NCI-H748 (cell line): ENCODE measurements around the gene NINJ2.

ENCODE experiments used
- DNase-seq: peaks from one replicate; lab custom pipeline; 2025; ENCODE audit not compliant: unreplicated experiment; lab: John Stamatoyannopoulos, UW

Gene NINJ2

GRCh38 chr12:674272-674781 is 11.1 kb upstream of the NINJ2 start:
- no peak for DNase-seq

GRCh38 chr12:673849-674248 is 10.6 kb upstream of the NINJ2 start:
- no peak for DNase-seq

GRCh38 chr12:669576-669945 is 6.3 kb upstream of the NINJ2 start:
- DNase-seq, result no peak

- no peak for DNase-seq
Observed at GRCh38 chr12:668090-668481, 4.8 kb upstream of the NINJ2 start.

DNA sequence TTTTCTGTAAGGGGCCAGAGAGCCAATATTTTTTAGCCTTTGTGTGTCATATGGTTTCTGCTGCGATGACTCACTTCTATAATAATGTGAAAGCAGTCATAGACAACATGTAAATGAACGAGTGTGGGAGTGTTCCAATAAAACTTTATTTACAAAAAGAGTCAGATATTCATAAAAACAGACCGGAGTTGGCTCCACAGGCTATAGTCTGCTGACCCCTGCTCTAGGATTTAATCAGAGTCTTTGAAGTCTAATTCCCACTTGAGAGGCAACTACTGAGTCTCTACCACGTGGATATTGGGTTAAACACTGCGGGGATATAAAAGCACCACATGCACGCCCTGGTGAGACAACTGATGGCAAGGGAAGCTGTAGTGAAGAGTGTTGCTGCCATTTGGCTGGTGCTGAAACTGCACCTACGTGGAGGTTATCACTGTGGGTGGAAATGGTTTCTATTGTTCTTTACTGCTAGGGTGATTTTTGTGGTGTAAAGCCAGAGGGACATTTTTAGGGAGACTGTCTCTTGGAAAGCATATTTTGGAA is 3.6 kb upstream of the NINJ2 start:
- peak; percentile 2 for DNase-seq

GRCh38 chr12:666066-666465 is 2.8 kb upstream of the NINJ2 start:
- no peak for DNase-seq

DNA sequence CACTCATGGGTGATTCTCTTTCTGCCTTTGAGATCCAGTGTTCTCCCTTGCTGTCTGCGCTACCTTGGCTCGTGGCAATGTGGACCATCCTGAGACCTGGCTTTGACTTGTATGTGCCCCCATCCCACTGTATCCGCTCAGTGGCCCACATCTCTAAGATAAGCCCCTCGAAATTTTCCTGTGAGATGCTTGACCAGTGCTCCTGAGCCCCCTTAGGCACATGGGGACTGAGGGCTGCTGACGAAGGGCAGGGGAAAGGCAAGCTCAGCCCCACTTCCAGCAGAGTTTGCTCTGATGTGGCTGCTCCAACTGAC is 1.5 kb upstream of the NINJ2 start:
- DNase-seq, result no peak

- no peak for DNase-seq
Observed at GRCh38 chr12:664075-664778, 982 bp upstream of the NINJ2 start.

- DNase-seq, result no peak
Observed at GRCh38 chr12:662566-663292, 516 bp downstream of the NINJ2 start.

DNA sequence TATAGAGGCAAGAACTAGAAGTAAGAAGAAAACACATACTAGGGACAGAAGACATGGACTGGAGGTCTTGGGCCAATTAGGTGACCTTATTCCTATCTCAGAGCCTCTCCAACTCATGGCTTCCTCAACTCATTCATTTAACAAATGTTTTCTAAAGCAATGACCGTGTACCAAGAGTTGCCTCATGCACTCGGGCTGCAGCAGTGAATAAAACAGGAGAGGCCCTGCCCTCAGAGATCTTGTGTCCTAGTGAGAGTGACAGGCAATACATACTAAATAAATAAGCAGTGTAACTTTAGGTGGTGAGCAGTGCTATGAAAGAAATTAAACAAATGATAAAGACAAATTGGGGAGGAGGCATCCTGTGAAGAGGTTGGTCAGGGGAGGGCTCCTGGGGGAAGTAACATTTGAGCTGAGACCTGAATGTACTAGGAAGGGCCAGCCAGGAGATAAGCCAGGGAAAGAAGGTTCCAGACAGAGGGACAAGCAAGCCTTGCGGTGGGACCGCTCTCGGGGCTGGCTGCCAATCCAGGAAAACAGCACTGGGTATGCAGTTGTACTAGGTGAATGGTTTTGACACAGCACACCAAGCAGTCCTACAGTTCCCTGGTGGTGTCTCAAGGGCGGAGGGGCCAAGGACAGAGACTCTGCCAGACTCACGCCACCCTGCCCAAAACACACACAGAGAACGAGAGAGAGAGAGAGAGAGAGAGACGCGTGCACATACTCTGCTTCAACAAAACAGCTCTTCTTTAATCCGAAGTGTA is 1.3 kb downstream of the NINJ2 start:
- no peak for DNase-seq

GRCh38 chr12:659090-659683 is 4.1 kb downstream of the NINJ2 start:
- no peak for DNase-seq

- no peak for DNase-seq
Observed at GRCh38 chr12:650983-651382, 12.3 kb downstream of the NINJ2 start.

DNA sequence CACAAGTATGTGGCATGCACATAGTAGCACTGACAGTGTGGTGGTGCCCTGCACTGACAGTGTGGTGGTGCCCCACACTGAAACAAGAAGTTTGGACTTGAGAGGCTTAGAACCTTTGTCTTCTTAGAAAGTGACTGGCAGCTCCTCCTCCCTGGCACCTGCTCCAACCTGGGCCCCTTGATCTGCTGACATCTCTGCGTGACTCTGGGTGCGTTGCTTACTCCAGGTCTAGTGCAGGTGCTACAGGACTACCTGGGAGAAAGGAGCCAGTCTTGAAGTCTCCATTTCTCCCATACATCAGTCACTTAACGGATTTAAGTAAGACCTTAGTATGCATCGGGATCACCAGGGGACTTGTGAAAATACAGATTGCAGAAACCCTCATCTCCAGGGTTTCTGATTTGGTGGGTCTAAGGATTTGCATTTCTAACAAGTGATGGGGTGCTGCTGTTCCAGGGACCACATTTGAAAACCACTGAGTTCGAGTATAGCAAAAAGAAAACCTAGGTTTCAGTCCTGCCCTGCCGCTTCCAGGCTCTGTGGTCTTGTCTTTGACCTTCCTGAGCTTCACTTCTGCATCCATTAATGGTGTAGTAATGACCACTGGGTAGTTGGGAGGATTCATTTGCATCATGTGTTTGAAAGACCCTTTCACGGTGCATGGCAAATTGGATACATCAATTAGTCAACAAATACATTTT is 15.7 kb downstream of the NINJ2 start:
- DNase-seq, result no peak

GRCh38 chr12:646442-647384 is 16.5 kb downstream of the NINJ2 start:
- DNase-seq, result no peak

DNA sequence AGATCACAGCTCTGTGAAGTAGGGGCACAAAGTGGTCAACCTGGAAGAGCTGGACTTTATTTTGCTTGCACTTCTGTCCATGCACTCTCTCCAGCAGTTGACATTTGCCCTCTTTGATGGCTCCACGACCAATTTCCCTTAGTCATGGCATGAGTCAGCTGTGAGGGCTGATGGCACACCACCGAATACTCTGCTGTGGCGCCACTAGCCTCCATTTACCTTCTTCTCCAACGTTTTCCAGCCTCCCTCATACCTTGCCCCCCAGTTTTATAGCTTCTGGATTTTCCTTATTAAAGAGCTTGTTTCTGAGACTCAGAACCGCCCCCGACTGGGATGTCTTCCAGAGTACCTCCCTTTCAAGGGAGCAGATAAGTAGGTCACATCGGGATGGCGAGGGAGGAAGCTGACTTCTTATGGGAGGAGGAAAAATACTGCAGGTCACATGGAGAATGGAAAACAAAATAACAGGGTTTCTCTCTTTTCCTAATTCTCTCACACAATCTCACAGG is 17.6 kb downstream of the NINJ2 start:
- DNase-seq, result no peak

DNA sequence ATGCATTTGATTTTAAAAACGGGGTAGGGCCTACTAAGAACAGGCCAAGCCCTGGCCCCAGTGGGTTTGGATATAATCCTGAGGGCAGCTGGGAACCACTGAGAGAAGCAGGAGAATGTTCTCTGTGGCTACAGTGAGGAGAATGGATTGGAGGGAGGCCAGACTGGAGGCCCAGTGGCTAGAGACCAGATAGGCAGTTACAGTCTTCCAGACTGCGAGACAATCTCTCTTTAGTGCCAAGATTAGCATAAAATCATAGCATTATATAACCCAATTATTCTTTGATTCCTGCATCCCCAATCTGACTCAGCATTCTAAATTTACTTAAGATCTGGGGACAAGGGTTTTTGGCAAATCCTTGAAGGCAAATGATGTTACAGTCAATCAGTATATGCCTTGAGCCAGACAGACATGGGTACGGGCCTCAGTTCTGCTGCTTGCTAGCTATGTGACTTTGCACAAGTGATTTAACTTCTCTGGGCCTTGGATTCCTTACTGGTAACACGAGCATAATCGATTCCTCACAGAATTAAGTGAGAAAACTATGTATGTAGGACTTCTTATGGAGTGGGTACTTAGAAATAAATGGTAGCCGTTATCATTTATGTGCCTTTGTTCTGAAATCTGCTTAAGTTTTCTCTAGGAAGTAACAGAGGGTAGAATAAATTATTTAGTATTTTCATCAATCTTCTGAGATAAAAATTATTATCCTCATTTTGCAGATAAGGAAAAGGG is 18.3 kb downstream of the NINJ2 start:
- DNase-seq, result no peak

DNA sequence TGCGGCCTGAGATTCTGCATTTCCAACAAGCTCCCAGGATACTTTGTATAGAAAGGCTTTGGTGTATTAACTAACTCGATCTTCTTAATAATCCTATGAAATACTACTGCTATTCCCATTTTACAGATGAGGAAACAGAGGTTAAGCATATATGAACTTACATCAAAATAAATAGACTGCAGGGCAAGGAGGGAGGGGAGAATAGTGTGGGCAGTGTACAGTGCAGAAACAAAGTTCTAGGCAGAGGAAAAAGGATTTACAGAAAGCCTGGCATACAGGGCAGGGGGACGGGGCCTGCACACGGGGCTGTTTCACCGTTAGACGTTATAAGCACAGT is 19.0 kb downstream of the NINJ2 start:
- DNase-seq, result no peak

DNA sequence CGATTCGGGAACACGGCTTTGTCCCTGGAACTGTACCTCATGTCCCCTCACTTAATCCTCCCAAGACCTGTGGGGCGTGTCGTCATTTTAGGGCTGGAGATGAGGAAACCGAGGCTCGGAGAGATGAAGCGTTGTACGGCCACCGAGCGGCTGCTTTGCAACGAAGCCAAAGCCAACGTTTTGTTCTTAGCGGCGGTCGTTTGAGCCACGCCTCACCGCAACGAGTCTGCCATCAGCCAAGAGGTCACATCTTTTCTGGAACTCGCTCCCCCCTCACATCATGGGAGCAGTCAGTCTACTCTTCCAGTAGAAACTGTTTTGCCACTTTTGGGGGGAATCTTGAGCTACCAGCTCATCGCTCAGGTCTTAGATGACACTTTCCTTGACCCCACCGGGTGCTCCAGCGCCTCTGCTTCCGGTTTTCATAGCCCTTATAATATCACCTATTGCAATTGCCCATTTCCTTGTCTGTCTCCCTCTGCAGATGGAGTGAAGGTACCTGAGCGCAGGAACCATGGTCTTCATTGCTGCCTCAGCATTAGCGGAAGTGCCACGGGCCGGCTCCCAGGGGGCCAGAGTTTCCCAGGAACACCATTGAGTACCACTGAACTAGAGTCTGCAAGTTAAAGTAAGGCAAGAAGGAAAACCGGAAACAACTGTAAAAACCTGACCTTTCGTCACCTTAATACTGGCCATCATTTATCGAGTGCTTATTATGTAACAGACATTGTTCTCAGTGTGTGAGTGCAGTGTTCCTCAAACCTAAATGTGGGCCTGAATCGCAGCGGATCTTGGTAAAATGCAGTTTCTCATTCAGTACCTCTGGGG is 19.6 kb downstream of the NINJ2 start:
- DNase-seq, result no peak
